Iris pigment epithelial cell (primary cell): Measurements from ENCODE around the gene RIC8B.

Experiments
- DNase-seq: peaks from one replicate; pipeline ENCODE4 v3.0.0-alpha.2; 2011; ENCODE audit warnings: low read depth

Gene RIC8B

DNA sequence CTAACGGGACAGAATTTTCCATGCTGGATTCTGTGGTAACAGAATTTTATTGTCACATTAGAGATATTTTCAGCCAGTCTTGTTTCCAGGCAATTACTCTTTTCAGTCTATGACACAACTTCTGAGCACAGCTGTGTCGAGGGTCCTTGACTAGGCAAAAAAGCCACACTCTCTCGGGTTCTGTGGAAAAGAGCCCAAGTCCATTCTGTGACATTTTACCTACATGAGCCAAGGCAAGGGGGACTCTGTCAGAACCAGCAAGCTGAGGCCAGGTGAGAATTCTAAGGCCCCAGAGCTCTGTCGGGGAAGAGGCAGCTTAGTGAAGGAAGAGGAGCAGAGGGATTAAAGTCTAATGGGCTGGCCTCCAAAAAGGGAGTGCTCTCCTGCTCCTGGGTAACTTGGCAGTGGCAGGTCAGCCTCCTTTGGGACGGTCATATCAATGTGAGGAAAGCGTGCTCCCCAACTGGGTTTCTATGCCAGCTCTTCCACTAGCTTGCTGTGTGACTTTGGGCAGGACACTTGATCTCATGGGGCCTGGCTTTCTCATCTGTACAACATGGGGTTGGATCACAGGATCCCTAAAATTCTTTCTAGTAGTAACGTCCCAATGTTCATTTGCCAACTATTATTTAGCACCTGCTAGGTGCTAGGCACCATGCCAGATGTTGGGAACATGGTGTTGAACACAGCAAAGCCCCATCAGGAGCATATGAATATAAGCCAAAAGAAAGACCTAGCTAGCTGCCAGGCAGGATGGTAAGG, 16.0 kb upstream of the RIC8B start:
- no peak for DNase-seq

DNA sequence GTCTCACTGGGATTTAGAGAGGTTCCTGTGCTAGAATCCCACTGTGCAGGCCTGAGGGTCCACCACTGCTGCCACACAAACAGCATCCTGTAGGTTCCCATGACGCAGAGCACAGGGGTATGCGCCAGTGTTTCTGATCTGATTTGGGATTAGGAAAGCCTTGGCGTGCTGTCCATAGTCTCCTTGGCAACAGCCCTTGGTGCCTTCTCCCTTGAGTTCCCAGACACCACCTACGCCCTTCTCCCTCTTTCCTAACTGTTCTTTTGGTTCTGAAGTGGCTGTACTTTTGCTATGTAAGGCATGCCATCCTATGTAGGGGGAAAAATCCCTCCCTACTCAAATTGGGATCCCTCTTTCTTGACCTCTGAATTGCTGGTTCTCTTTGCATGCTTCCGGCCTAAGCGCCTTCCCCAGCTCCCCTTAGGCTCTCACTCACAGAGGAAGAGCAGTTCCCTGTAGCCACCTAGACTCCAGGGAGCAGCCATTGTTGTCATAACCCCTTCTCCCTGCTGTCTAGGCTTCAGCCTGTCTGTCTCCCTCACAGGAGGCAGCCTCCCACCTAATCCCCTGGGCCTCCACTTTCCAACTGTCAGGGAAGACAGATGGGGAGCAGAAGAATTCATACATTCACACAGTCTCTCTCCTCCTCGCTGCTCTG, 14.8 kb upstream of the RIC8B start:
- no peak for DNase-seq

DNA sequence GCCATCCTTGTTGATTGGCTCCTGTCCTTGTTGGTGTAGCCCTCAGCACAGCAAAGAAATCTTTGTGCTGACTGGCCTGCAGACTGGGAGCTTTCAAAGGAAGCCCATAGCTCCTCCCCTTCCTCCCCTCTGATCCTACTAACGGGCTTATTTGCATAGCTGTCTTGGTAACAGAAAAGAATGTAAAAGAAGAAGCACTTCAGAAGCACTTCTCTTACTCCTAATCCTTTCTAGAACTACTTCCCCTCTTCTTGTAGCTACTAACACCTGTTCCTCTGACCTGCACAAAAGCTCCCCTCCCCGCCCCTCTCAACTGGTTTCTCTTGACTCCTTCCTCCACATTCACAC, 14.3 kb upstream of the RIC8B start:
- peak; percentile 46 for DNase-seq

DNA sequence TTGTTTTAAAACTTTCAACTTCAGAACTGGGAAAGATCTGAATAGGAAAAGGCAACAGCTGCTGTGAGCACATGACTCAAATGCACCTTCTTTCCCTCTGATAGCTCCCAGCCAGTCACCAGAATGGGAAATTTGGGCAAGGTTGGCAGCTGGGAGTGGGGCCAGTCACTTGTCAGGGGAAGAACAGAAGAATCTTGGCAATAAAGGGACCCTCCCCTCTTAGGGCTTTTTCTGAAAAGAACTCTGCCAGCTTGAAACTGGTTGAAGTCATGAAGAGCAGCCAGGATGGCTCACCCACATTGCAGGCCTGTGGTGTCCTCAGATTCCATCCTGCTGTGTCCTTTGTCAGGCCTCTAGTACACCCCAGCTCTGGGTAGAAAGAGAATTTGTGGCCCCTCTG, 10.3 kb upstream of the RIC8B start:
- no peak for DNase-seq

DNA sequence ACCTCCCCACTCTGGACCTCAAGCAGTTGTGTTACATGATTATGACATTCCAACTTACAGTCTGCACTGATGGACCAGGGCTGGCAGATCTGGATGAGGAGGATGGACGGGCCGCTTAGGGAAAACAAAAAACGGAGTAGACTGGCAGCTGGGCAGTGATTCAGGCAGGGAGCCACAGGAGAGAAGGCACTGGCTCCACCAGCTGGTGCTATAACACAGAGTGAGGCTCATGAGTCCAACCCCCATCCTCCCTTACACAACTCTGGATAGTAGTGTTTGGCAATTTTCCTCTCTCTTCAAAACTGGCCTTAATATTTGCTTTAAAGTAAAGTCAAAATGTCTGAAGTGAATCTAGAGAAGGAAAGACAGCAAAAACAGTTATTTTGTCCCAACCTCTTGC, 9.7 kb upstream of the RIC8B start:
- DNase-seq, result peak; percentile 20

DNA sequence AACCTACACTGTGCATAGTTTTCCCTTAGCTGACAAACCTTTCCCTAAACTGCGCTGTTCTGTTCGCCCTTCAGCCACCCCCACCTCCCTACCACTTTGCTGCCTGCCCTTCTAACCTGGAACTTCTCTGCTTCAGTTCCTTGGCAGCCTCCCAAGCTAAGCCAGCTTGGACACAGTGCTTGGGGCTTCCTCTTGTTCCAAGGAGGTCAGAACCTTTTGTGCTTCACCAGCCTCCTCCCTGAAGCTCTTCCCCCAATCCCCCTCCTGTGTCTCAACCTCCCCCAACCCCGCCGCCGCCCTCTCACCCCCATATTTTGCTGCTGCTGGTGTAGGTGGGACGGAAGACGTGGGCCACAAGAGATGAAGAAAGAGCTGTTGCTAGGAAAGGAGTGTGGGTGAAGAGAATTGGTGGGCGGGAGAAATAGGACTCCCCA, 8.1 kb upstream of the RIC8B start:
- peak; percentile 26 for DNase-seq

DNA sequence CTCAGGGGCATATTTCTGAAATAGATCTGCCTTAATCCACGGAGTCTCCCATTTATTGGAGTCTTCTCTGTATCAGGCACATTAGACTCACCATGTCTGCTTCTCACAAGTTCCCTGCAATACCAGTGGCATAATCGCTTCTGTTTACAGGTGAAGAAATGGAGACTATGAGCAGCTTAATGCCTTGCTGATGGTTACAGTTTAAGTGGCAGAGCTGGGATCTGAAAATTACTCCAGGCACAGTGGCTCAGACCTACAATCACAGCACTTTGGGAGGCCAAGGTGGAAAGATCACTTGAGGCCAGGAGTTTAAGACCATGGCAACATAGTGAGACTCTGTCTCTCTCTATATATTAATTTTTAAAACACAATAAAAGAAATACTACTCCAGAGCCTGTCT, 7.3 kb upstream of the RIC8B start:
- DNase-seq, result no peak

DNA sequence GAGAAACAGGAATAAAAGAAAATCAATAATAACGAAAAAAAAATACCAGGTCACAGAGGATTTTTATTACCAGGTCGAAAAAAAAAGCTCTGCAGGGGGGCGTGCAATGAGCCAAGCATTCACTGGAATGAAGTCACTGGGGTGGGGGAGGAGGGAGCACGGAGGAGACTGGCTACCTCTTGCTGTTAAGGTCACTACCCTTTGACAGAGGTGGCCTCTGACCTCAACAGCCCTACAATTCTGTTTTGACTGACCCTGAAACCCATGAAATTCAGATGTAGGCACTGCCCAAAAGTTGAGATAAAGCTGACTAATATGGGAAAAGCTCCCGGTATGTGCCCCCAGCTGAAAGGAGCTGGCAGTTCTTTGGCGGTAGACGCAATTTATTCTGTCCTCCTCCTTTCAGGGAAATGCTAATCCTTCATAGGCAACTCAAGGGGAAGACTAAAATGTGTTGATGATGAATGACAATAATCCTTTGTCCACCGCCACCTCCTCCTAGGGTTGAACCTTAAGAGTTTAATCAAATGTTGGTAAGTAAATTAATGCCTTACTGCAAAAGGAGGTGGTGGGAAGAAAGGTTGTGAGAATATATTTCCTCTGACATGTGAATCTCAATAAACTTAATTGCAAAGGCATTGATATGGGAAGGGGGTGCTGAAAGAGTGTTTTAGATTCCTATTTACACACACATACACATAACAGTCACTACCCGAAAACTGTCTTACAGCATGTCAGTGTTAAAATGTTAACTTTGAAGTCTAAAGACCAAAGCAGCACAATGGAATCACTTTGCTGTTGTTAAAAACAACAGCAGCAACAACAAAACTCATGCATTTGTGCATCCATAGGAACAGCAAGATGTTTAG, 6.3 kb upstream of the RIC8B start:
- DNase-seq, result no peak

DNA sequence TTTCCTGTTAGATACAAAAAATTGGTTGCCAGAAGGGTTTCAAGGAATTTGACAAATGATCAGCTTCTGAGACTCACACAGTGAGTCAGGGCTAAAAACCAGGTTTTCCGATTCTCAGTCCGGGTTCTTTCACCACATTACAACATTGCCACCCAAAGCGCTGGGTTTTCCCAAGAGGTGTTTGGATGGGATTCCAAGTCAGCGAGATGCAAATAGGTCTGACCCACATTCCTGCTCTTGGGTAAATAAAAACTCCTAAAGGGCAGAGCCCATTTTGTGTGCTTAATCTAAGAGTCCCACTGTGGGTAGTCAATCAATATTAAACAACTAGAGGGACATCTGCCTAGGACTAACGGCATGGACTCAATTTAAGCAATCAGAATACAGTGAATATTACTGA, 5.4 kb upstream of the RIC8B start:
- no peak for DNase-seq

DNA sequence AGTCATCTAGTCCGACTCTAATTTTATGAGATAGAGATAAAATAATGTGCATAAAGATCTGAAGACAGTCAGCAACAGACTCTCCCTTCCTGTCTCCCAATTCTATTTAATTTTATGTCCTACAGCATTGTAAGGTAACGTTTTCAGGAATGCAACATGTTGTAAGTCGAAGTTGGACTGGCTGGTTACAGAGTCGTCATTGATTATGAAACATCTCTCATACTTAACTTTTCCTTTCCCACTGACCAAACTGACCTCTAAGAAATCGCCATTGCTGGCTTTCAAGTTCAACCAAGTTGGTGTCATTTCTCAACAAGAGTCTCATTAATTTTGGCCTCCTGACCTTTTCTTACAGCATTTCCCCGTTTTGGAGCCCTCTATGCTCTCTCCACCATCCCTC, 4.9 kb upstream of the RIC8B start:
- no peak for DNase-seq

DNA sequence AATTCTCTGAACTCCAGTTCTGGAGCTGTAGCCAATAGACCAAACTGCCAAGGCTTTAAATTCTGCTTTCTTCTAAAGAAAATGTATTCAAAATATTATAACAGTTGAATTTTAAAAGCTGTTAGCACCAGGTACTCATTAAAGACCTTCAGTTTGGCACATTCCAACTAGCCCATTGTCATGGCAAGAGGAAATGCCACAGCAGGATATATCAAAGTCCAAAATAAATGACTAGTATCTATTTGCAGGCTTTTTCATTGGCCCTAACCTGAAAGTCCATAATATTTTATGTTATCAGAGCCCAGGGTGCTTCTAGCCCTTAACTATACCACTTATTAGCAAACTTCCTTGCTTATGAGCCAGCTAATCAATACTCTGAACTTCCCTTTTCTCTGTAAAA, 3.1 kb upstream of the RIC8B start:
- no peak for DNase-seq

DNA sequence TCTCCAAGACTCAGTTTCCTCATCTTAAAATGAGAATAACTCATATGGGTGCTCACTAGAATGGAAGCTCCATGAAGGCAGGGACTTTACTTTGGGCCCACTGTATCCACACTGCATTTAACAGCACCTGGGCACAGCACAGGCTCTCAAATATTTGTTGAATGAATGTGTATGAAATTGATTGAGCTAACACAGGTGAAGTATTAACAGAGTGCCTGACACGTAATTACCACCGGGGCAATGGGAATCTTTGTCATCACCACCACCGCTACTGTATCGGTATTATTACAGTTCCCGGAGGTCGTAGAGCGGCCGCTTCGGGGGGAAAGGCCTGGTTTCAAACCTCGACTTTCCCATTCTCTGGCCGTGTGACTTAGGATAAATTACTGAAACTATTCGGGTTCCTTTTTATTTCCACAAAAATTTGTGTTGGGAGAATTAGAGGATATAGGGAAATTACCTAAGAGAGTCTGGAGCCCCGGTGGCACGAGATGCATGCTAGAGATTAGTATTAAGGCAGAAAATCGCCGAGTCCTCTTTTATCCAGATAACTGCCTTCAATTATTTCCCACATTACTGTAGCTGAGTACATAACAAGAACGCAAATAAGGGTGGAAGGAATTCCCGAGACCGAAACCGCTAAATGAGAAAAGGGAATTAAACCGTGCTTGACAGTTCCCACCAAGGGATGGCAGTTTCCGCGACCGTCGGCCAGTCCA, 1.0 kb upstream of the RIC8B start:
- DNase-seq, result no peak

DNA sequence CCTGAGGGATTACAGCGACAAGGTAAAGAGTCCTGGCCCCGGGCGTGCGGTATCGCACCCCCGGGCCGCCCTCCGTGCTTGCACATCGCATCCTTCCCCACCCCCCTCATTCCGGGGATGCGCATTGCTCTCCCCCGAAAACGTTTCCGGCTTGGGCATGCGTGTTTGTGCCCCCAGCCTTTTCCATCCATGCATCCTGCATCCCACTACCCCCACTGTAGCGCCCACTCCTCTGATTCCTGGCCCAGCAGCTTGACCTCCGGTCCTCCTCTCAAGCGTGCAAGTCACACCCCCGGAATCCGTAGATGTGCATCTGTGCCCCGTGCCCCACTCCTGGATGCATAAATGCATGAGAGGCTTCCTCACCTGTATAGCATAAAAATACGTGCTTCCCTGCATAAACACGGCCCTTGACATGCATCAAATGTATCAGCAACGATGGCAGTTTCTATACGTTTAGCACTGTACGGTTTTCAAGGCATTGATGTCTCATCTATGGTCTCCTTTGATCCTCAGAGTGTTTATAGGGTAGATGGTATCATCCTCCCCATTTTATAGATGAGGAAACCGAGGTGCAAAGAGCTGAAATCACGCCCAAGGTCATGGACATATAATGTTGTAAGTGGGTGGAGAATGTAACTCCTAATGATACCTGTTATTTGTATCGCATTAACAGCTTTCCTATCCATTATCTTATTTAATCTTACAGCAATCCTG, 484 bp downstream of the RIC8B start:
- no peak for DNase-seq

DNA sequence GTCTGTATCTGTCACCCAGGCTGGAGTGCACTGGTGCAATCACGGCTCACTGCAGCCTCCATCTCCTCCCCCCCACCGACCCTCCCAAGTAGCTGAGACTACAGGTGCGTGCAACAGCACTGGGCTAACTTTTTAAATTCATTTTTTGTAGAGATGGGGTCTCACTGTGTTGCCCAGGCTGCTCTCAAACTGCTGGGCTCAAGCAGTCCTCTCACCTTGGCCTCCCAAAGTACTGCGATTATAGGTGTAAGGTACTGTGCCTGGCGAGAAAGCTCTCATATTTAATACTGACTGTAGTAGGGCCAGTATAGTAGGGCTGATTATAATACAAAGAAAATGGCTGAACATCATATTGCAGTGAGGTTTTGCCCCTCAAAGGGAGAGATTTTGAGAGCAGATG, 2.4 kb downstream of the RIC8B start:
- DNase-seq, result no peak

DNA sequence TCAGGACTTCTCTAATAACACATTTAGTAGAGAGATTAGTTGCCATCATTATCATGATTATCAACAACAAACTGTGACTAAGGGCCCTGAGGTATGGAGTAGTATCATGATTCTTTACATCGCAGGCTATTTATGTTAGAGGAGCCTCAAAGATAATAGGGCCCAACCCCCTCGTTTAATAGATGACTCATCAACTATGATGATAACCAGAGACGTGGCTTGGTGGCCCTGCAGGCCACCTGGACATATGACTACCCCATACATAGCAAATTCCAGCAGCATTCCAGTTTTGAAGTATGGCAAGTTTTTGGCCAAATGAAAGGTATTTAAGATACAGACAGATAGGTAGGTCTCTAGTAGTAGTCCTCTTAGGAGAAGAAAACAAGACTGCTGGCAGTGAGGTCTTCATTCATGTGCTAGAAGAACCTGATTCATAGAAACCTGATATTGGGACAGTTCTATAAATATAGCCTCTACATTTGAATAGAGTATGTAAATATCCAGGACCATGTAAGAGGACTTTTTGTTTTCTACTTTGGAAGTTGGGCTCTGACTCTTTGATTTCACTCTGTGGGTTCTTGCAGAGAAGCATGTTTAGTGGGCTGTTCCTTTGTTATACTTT, 5.6 kb downstream of the RIC8B start:
- DNase-seq, result peak; percentile 31

DNA sequence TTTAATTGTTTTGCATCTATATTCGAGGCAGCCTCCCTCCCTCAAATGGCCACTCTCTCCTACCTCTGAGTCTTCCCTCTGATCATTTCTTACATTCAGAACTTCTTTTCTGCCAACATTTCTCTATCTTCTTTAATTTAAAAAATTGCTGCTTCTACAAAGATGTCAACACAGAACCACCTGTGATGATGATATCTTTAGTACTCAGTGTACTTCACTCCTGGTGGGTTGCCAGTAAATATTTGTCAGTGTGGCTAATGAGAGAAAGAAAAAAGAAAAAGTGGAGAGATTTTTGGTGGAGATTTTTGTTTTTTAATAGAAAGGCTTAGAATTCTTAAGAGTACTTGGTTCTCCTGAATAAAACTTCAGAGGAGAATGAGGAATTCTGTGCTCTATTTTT, 8.1 kb downstream of the RIC8B start:
- DNase-seq, result no peak

DNA sequence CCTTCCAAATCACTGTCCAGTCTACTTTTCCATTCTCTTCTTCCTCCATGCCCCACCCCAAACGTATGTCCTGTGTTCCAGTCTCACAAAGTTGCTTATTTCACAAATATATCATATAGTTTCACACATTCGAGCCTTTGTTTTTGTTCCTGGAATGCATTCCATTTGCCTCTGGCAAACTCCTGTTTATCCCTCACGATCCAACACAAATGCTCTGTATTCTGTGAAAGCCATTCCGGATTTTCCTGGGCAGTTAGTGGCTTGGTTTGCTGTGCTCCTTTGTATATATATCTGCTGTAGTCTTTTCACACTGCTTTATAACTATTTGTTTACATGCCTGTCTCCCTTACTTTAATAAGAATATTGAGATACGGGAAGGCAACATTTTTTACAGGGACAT, 9.0 kb downstream of the RIC8B start:
- no peak for DNase-seq

DNA sequence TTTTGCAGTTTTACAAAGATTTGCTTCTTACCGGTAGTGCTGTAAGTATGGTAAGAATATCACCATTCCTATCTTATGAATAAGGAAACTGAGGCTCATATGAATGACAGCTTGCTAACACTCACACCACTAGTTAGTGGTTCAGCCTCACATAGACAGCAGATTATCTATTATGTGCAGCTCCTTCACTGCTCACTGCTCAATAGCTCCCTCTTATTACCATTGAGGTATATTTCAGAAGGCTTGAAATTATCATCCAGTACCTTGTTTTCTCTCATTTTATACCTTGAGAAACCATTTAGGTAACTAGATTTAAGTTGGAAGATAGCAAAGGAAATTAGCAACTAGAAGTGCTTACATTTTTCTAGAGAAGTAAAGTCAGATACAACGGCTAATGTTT, 15.5 kb downstream of the RIC8B start:
- DNase-seq, result no peak

DNA sequence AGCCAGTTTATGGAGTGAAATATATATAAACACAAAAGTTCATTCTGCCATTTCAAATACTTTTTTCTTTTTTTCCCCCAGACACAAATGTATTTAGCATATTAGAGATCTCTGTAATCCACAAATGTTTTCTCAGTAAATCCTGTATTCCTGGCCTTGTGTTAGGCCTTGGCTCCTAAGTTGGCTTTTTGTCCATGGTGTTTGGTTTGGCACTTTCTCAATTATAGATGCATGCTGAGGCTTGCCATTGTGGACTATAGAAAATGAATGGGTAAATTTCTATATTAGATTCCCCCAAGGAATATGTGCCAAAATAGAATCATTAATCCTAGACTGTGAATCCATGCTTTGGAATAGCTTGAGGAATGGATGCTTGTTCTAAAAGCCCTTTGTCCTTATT, 17.0 kb downstream of the RIC8B start:
- no peak for DNase-seq

DNA sequence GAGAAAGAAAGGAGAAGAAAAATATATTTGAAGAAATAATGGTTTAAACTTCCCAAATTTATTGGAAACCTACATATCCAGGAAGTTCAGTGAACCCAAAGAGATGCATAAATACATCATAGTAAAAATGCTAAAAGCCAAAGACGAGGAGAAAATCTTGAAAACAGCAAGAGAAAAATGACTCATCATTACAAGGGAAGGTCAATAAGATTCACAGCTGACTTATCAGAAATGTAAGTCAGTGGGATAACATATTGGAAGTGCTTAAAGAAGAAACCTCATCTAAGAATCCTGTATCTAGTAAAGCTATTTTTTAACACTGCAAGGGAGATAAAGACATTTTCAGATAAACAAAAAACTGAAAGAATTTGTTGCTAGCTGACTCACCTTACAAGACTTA, 19.9 kb downstream of the RIC8B start:
- DNase-seq, result peak; percentile 17

DNA sequence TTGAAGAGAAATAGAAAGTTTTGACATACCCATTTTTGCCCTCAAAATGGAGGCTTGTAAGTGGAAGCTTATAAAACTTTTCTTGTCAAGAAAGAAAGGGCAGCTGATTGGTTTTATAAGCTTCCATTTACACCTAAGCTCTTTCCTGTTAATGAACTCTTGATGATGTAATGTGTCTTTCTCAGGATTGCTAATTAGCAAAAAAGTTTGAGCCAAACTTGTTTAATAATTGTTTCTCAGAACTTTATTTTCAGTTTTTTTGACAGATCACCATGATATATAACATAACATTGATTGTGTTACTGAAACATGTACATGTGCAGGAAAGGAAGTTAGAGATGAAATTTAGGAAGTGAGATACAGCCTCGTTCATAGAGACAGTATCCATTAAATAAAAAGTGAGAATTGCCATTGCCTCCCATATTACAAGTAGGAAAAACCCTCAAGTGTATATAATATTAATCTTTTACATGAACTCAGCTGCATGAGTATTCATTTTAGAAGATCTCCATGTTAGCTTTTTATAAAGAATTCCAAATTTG, 26.8 kb downstream of the RIC8B start:
- no peak for DNase-seq
